Stomach (tissue), 4 donors: ENCODE results near the gene FOXI1.

ENCODE experiments used
- EP300 ChIP-seq: sonication (generic); formaldehyde crosslinking; IDR thresholded peaks from one replicate; pipeline ENCODE4 v1.6.1; 2017; ENCODE audit warnings: antibody characterized with exemption
- POLR2A ChIP-seq, 4 donors: fragments of 450-650 bp; IDR thresholded peaks; one replicate each; pipeline ENCODE4 v1.6.1; 2016; ENCODE audit warnings: antibody characterized with exemption in 4 of 4, control low read depth in 2 of 4, mild to moderate bottlenecking in 1 of 4, moderate library complexity in 1 of 4
- POLR2AphosphoS5 ChIP-seq, 3 donors: sonication (generic); formaldehyde crosslinking; IDR thresholded peaks; one replicate each; pipeline ENCODE4 v1.6.1; 2016; ENCODE audit warnings: antibody characterized with exemption in 3 of 3
- TF ChIP-seq, protein P1 (sequence below), 7 experiments: fragments of 450-650 bp in 4 of 7; fragments of 200-600 bp in 3 of 7; sonication (generic) in 3 of 7; IDR thresholded peaks; one replicate each; pipeline ENCODE4 v1.5.1; 2016 to 2019; ENCODE audit warnings: antibody characterized with exemption in 7 of 7, control low read depth in 2 of 7, mild to moderate bottlenecking in 1 of 7

DNA sequence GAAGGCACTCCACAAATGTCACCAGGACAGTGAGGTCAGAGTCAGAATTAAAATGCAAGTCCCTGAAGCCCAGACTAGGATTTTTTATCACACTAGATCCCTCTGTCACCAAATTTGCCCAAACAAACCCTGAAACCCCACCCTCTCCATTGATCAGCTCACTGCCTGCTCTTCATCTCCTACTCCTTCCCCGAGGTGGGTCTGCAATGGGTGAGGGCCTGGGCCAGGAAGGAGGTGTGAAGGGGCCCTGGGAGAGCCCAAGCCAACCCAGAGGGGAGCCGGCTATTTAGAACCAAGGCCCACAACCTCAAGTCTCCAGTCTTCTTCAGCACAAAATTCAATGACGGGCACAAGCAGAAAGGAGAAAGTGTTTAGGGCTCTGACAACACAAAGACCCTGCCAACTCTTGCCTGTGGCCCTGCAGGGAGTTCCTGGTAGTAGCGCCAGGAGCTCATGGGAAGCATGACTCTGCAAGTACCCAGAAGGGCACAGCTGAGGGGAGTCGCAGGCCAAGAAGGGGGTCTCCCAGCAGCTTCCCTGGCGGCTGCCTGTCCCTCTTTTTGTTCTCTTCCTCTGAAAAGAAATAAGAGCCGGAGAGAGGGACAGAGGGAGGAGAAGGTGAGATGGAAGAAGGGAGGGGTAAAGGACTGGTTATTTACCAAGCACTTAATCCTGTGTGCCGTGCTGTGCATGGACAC, 5.5 kb downstream of the FOXI1 start:
- TF ChIP-seq POLR2A (IDR thresholded peaks at IDR 0.05) (no peak), EP300 (no peak), POLR2AphosphoS5 (IDR thresholded peaks at IDR 0.05) (no peak)
- TF ChIP-seq, protein P1, sequence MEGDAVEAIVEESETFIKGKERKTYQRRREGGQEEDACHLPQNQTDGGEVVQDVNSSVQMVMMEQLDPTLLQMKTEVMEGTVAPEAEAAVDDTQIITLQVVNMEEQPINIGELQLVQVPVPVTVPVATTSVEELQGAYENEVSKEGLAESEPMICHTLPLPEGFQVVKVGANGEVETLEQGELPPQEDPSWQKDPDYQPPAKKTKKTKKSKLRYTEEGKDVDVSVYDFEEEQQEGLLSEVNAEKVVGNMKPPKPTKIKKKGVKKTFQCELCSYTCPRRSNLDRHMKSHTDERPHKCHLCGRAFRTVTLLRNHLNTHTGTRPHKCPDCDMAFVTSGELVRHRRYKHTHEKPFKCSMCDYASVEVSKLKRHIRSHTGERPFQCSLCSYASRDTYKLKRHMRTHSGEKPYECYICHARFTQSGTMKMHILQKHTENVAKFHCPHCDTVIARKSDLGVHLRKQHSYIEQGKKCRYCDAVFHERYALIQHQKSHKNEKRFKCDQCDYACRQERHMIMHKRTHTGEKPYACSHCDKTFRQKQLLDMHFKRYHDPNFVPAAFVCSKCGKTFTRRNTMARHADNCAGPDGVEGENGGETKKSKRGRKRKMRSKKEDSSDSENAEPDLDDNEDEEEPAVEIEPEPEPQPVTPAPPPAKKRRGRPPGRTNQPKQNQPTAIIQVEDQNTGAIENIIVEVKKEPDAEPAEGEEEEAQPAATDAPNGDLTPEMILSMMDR (IDR thresholded peaks at IDR 0.05) = no peak
